Sigmoid colon (tissue), 4 donors: ENCODE results near the gene KIF6.

Experiments
- CTCF ChIP-seq, 4 experiments: fragments of 450-650 bp in 3 of 4; fragments of 200-600 bp in 1 of 4; IDR thresholded peaks; one replicate each; pipeline ENCODE4 v1.5.1; 2016 to 2019; ENCODE audit warnings: antibody characterized with exemption in 4 of 4, mild to moderate bottlenecking in 3 of 4, moderate library complexity in 2 of 4
- EP300 ChIP-seq, 4 donors: sonication (generic); formaldehyde crosslinking; IDR thresholded peaks; one replicate each; pipeline ENCODE4 v1.6.1; 2017; ENCODE audit warnings: antibody characterized with exemption in 4 of 4
- POLR2A ChIP-seq, 2 donors: fragments of 450-650 bp; IDR thresholded peaks; one replicate each; pipeline ENCODE4 v1.6.1; 2016; ENCODE audit warnings: antibody characterized with exemption in 2 of 2, mild to moderate bottlenecking in 2 of 2, moderate library complexity in 2 of 2
- POLR2AphosphoS5 ChIP-seq, 4 donors: sonication (generic); formaldehyde crosslinking; IDR thresholded peaks; one replicate each; pipeline ENCODE4 v1.6.1; 2017; ENCODE audit warnings: antibody characterized with exemption in 4 of 4

DNA sequence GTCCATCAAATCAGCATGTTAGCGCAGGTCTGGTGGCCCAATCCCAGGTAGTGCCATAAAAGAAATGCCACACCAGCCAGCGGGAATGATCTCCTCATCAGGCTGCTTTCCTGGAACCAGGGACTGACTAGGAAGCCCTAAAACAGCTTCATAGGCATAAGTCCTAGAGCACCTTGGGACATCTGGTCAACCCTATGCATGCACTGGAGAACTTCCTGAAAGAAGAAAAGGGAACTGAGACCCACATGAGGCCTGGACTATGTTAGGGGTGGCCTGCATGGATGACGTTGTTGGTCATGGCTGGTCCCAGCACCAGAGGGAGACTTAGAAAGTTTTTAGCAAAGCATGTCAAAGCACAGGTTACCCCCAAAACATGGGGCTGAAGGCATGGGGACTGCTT is 395.2 kb downstream of the KIF6 start:
- TF ChIP-seq CTCF (IDR thresholded peaks at IDR 0.05): no peak
- no peak for TF ChIP-seq POLR2A (IDR thresholded peaks at IDR 0.05)
- no peak for TF ChIP-seq EP300 (IDR thresholded peaks at IDR 0.05)
- no peak for TF ChIP-seq POLR2AphosphoS5 (IDR thresholded peaks at IDR 0.05)
